Anterior cingulate cortex (tissue), 58 donors: ENCODE results near the gene FAT1.
"Not testable (repeated sequence)": the region's sequence is repeated elsewhere in the genome, so short reads cannot be mapped to it uniquely, and the experiment has no call there.

Source experiments
- DNase-seq, 58 donors: peaks; one replicate each; lab custom pipeline; 2025; lab: John Stamatoyannopoulos, UW

The FAT1 gene

GRCh38 chr4:186666252-186666651, 57.4 kb downstream of the FAT1 start:
- no peak for DNase-seq

- no peak for DNase-seq
Measured at GRCh38 chr4:186660403-186660802, 63.3 kb downstream of the FAT1 start.

DNA sequence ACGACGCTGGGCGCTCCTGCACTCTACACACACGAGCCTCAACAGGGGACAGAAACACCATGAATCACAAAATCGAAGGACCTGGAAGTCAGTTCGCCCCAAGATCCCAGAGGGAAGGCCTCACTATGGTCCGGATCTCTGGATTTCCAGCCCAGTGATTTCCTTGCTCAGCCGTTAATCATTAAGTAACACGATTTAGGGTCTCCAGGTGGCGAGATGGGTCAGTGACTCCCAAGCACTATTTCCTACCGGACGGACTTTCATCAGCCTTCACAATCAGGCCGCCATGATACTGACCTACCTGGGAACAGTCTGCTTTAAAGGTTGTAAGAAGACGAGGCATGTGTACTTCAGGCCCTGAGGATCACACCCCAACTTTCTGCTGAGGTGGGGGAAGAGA, 63.7 kb downstream of the FAT1 start:
- no peak for DNase-seq

DNA sequence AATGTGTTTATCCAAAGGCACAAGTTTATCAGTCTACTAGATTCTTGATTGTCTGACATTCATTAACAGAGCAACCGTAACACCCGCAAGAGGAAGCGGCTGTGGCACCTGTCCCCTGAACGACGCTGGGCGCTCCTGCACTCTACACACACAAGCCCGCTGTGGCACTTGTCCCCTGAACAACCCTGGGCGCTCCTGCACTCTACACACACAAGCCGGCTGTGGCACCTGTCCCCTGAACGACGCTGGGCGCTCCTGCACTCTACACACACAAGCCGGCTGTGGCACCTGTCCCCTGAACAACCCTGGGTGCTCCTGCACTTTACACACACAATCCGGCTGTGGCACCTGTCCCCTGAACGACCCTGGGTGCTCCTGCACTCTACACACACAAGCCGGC, 64.2 kb downstream of the FAT1 start:
- DNase-seq = not testable (repeated sequence)

GRCh38 chr4:186658657-186659056, 65.0 kb downstream of the FAT1 start:
- DNase-seq = no peak

DNA sequence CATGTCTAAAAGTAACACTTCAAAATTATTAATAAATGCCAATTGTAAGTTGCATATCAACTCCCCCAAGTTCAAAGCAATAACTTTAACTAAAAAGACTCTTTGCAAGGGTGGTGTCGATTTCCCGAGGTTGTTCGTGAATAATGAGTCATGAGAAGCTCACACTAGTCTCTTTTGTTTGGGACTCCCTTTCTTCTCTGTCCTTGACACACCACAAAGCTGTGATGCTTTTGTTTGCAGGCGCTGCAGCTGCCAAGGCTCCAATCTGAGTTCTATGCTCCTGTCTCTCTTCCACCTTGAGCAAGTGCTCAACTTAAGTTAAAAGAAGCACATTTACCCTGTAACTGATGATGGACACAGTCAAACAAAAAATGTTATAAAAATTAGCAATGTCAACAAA, 65.9 kb downstream of the FAT1 start:
- peak in 9 of 58 donors; percentile 4 to 50 (median 20) for DNase-seq

- no peak for DNase-seq
Measured at GRCh38 chr4:186653969-186654368, 69.7 kb downstream of the FAT1 start.

DNA sequence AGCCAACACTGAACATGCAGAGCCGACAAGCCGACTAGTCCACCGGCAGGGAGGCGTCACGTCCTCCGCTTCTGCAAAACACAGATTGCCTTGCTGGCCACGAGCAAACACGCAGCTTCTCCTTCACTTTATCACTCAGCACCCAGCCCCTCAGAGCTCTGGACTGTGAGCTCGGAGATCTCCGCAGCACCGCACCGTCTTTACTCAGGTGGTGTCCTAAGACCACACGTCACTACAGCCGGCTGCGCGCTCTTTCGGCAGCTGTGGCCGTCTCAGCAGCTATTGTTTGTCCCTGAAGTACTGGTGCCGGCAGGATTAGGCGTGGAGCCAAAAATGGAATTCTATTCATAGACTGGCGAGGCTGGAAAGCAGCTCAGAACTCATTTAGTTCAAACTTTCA, 72.0 kb downstream of the FAT1 start:
- DNase-seq = peak in 54 of 58 donors; percentile 6 to 86 (median 56)

GRCh38 chr4:186651181-186651603, 72.5 kb downstream of the FAT1 start:
- peak in 9 of 58 donors; percentile 20 to 75 (median 43) for DNase-seq

- DNase-seq = no peak
Measured at GRCh38 chr4:186650401-186651180, 73.1 kb downstream of the FAT1 start.

- DNase-seq = no peak
Measured at GRCh38 chr4:186647821-186648220, 75.8 kb downstream of the FAT1 start.

GRCh38 chr4:186644737-186645261, 78.9 kb downstream of the FAT1 start:
- DNase-seq = peak in 1 of 58 donors; percentile 30

- DNase-seq = no peak
Measured at GRCh38 chr4:186644311-186644638, 79.4 kb downstream of the FAT1 start.

GRCh38 chr4:186643501-186644310, 80.0 kb downstream of the FAT1 start:
- DNase-seq = no peak

GRCh38 chr4:186642998-186643397, 80.7 kb downstream of the FAT1 start:
- no peak for DNase-seq

DNA sequence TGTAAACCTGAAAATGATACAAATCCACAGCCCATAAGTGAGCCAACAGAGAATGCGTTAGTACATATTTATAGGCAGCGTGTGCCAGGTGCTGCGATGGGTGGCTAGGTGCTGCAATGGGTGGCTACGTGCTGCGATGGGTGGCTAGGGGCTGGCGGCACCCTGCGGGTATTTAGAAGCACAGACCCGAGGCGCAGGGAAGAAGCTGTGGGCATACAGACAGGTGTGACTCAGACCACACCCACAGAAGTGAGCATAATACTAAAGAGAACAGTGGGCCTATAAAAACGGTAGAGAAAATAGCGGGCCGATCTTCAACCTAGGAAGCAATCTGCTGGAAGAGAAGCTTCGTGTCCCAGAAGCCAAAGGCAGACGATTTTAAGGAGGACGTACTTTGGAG, 81.1 kb downstream of the FAT1 start:
- DNase-seq = no peak

DNA sequence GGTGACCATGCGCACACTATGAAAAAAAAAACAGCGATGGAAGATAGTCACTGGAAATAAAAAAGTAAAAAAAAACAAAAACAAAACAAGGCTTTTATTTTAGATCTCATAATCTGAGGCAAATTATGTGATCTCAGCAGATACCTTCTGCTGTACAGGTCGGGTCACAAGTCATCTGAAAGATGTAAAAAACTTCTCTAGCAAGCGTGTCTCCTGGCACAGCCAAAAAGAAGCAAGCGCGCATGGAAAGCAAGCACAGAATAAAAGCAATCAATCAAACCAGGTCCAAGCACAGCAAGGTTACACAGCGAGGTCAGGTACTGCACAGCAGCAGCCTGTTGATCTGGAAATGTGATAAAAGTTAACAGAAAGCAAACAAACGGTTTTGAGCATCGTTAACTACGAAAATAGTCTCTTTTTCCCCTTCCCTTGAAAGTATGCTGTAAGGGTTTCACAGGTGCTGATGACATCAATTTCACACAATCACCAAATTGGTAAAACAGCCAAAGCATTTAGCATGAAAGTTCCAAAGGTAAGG, 89.0 kb downstream of the FAT1 start:
- no peak for DNase-seq

DNA sequence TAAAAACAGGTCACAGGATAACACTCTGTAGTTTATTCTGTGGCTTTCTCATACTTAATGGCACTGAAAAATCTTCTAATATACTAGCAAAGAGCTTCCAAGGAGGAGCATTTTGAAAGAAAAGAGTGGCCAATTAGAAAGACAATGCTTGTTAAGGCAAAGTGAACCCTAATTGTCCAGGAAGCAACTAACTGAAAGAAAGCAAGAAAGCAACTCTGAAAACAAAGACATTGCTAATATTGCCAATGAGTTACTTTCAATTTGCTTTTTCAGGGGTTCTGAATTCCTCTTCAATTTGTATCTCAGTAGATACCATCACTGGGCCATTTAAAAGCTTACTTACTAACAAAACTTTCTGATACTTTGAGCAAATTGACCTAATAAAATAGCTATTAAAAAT, 89.8 kb downstream of the FAT1 start:
- DNase-seq = no peak

DNA sequence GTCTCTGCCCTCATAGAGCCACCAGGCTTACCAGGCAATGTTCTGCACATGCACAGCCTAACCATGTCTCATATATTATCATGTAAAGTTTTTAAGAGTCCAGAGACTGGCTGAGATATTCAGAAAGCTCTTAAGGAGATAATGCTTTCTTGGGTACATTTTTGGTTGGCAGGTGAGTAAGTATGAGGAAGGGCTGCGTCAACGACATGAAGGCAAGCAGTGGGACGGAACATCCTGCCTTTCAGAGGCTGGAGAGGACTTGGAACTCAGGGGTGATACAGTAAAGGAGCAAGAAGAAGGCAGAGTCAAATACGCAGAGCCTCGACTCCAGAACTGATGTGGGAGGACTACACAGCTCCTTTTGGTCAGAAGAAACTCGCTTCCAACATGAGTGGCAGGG, 93.5 kb downstream of the FAT1 start:
- DNase-seq = no peak

- no peak for DNase-seq
Measured at GRCh38 chr4:186628058-186628711, 95.5 kb downstream of the FAT1 start.
